Testis (tissue), 3 donors: ENCODE results near the gene KIF6. TPM values are rescaled to one million over a fixed set of nuclear protein-coding genes. Genes with fewer than 3 reads are reported as not detected.

Experiments used
- DNase-seq: peaks from one replicate; pipeline ENCODE4 v3.0.0-alpha.2; 2019
- H3K27ac ChIP-seq, 2 donors: fragments of 200-600 bp; sonication (generic); one replicate each; pipeline ENCODE4 v1.5.1; 2019
- H3K27me3 ChIP-seq: fragments of 200-600 bp; sonication (generic); one replicate; pipeline ENCODE4 v1.5.1; 2019
- H3K36me3 ChIP-seq: fragments of 200-600 bp; sonication (generic); one replicate; pipeline ENCODE4 v1.5.1; 2017; ENCODE audit warnings: low read depth; ENCODE audit errors: missing control alignments
- H3K4me1 ChIP-seq: fragments of 200-600 bp; sonication (generic); one replicate; pipeline ENCODE4 v1.5.1; 2019
- H3K4me3 ChIP-seq, 2 donors: fragments of 200-600 bp; sonication (generic); one replicate each; pipeline ENCODE4 v1.5.1; 2017 to 2019
- H3K9me3 ChIP-seq: fragments of 200-600 bp; sonication (generic); one replicate; pipeline ENCODE4 v1.5.1; 2017
- CTCF ChIP-seq, 3 experiments: fragments of 450-650 bp in 2 of 3; fragments of 200-600 bp in 1 of 3; sonication (generic) in 1 of 3; IDR thresholded peaks; one replicate each; pipeline ENCODE4 v1.5.1; 2016 to 2019; ENCODE audit warnings: antibody characterized with exemption in 3 of 3, mild to moderate bottlenecking in 2 of 3, moderate library complexity in 1 of 3
- POLR2A ChIP-seq: fragments of 450-650 bp; IDR thresholded peaks from one replicate; pipeline ENCODE4 v1.6.1; 2017; ENCODE audit warnings: antibody characterized with exemption, mild to moderate bottlenecking, moderate library complexity
- WGBS, 2 donors: methylation state at CpG; one replicate each; pipeline ENCODE4 v1.1.5; 2018; 5-methylcytosine and 5-hydroxymethylcytosine counted together
- intact Hi-C: fragments of 100-400 bp; cut with DNase I; formaldehyde crosslinking; loops from one replicate; pipeline ENCODE4 v1.15.1; 2023; ENCODE audit warnings: low total_unique reads
- polyA plus RNA-seq: library from polyadenylated mRNA; stranded (reverse); fragments of 350-450 nt; fragmentation: Illumina TruSeq; extraction: RNeasy Lipid Tissue Mini Kit (QIAGEN cat#74804); gene quantifications from one replicate; pipeline ENCODE4 v1.2.3, GENCODE V29; 2014; ENCODE audit warnings: low read depth, low replicate concordance; ENCODE audit not compliant: insufficient read depth
- total RNA-seq, 2 donors: library from RNA; depleted of rRNA; stranded (reverse); fragments of >200 nt; gene quantifications; one replicate each; pipeline ENCODE4 v1.2.3, GENCODE V29; 2016

Gene KIF6
- total and polyA plus RNA-seq, 3 donors from 2014 or later: 4.2 to 12.0 (median 6.3) TPM

- no peak overlapping the region for H3K4me3 ChIP-seq
- intact Hi-C loops: no loop called here
- H3K4me1 ChIP-seq: no peaks in the 10 kb centered on the region
- H3K27me3 ChIP-seq: no peaks in the 10 kb centered on the region
- no peaks in the 10 kb centered on the region for H3K9me3 ChIP-seq
- H3K36me3 ChIP-seq: no peaks in the 10 kb centered on the region
- H3K27ac ChIP-seq: no peak overlapping the region
- TF ChIP-seq POLR2A (no peak), CTCF (IDR thresholded peaks at IDR 0.05) (no peak)
- no peak for DNase-seq
- WGBS, 2 donors: 61 to 66% methylated on average over 5 of the region's 5 CpGs
Measured at GRCh38 chr6:39646751-39647420, 78.3 kb downstream of the KIF6 start.

GRCh38 chr6:39642270-39642669 lies 82.9 kb downstream of the KIF6 start:
- Histone ChIP-seq H3K4me1 (no peaks in the 10 kb centered on the region), H3K9me3 (no peaks in the 10 kb centered on the region), H3K36me3 (no peaks in the 10 kb centered on the region), H3K27me3 (no peaks in the 10 kb centered on the region), H3K4me3 (no peak overlapping the region), H3K27ac (no peak overlapping the region)
- no peak for DNase-seq
- intact Hi-C loops: no loop called here
- no peak for TF ChIP-seq POLR2A
- TF ChIP-seq CTCF (IDR thresholded peaks at IDR 0.05): no peak
- 94% methylated on average over 2 of the region's 2 CpGs for WGBS, 2 donors

GRCh38 chr6:39638126-39638822 lies 86.9 kb downstream of the KIF6 start:
- Histone ChIP-seq H3K4me1 (no peaks in the 10 kb centered on the region), H3K27me3 (no peaks in the 10 kb centered on the region), H3K36me3 (no peaks in the 10 kb centered on the region), H3K9me3 (no peaks in the 10 kb centered on the region), H3K4me3 (no peak overlapping the region), H3K27ac (no peak overlapping the region)
- DNase-seq: no peak
- intact Hi-C loops: no loop called here
- 93 to 100% methylated on average over 1 of the region's 1 CpG for WGBS, 2 donors
- TF ChIP-seq CTCF (IDR thresholded peaks at IDR 0.05): no peak
- TF ChIP-seq POLR2A: no peak

- H3K27me3 ChIP-seq: no peaks in the 10 kb centered on the region
- H3K9me3 ChIP-seq: no peaks in the 10 kb centered on the region
- no peak overlapping the region for H3K4me3 ChIP-seq
- no peak overlapping the region for H3K27ac ChIP-seq
- intact Hi-C loops: no loop called here
- TF ChIP-seq POLR2A (no peak), CTCF (IDR thresholded peaks at IDR 0.05) (no peak)
- H3K36me3 ChIP-seq: no peaks in the 10 kb centered on the region
- no peak for DNase-seq
- 78 to 83% methylated on average over 3 of the region's 3 CpGs for WGBS, 2 donors
- no peaks in the 10 kb centered on the region for H3K4me1 ChIP-seq
Measured at GRCh38 chr6:39634646-39635341, 90.4 kb downstream of the KIF6 start.
